ENCODE data around the gene MYMK.

MYMK gene

GRCh38 chr9:133524146-133524545, 613 bp downstream of the MYMK start:
- TF ChIP-seq CTCF (IDR thresholded peaks at IDR 0.05; ENCODE audit: insufficient read depth, low read depth, low read length, missing control alignments) = no peak
- no peak overlapping the region for H3K4me3 ChIP-seq (ENCODE audit: low read depth, low read length)
- DNase-seq (ENCODE audit: low read depth) = no peak

GRCh38 chr9:133523106-133523505, 1.7 kb downstream of the MYMK start:
- DNase-seq (ENCODE audit: low read depth) = no peak

GRCh38 chr9:133522073-133522910, 2.5 kb downstream of the MYMK start:
- no peak for TF ChIP-seq CTCF (IDR thresholded peaks at IDR 0.05; ENCODE audit: insufficient read depth, low read depth, low read length, missing control alignments)
- no peak overlapping the region for H3K4me3 ChIP-seq (ENCODE audit: low read depth, low read length)
- no peak for DNase-seq (ENCODE audit: low read depth)

More at GRCh38 chr9:133523106-133523505, 1.7 kb downstream of the MYMK start:
- no peak for TF ChIP-seq CTCF (IDR thresholded peaks at IDR 0.05; ENCODE audit: insufficient read depth, low read depth, low read length, missing control alignments)
- no peak overlapping the region for H3K4me3 ChIP-seq (ENCODE audit: low read depth, low read length)

- no peak for TF ChIP-seq CTCF (IDR thresholded peaks at IDR 0.05; ENCODE audit: insufficient read depth, low read depth, low read length, missing control alignments)
- no peak for DNase-seq (ENCODE audit: low read depth)
- no peak overlapping the region for H3K4me3 ChIP-seq (ENCODE audit: low read depth, low read length)
Measured at GRCh38 chr9:133521122-133522072, 3.4 kb downstream of the MYMK start.

- no peak overlapping the region for H3K4me3 ChIP-seq (ENCODE audit: low read depth, low read length)
- no peak for DNase-seq (ENCODE audit: low read depth)
- no peak for TF ChIP-seq CTCF (IDR thresholded peaks at IDR 0.05; ENCODE audit: insufficient read depth, low read depth, low read length, missing control alignments)
Measured at GRCh38 chr9:133520121-133520835, 4.5 kb downstream of the MYMK start.

- H3K4me3 ChIP-seq (ENCODE audit: low read depth, low read length) = no peak overlapping the region
- no peak for DNase-seq (ENCODE audit: low read depth)
- no peak for TF ChIP-seq CTCF (IDR thresholded peaks at IDR 0.05; ENCODE audit: insufficient read depth, low read depth, low read length, missing control alignments)
Measured at GRCh38 chr9:133519693-133520092, 5.1 kb downstream of the MYMK start.
